MM.1S (cell line): ENCODE results near the gene VAPB.
A peak's percentile ranks its signal among the peaks of the same experiment; 100 is the strongest.

ENCODE experiments used
- DNase-seq: peaks from one replicate; pipeline ENCODE4 v3.0.0-alpha.2; 2015
- H2AFZ ChIP-seq: fragments of 300-600 bp; sonication (generic); 2 replicates; pipeline ENCODE4 v1.6.0; 2016; ENCODE audit warnings: antibody characterized with exemption, low read length
- H3F3A ChIP-seq: fragments of 300-600 bp; sonication (generic); 2 replicates; pipeline ENCODE4 v1.6.1; 2016; ENCODE audit warnings: mild to moderate bottlenecking, antibody characterized with exemption, low read length, moderate library complexity, mixed read lengths; ENCODE audit not compliant: insufficient read depth
- H3K27ac ChIP-seq: fragments of 300-600 bp; sonication (generic); 2 replicates; pipeline ENCODE4 v1.5.1; 2016; ENCODE audit warnings: mild to moderate bottlenecking, low read length
- H3K27me3 ChIP-seq: fragments of 300-600 bp; sonication (generic); replicated peaks from 2 replicates; pipeline ENCODE4 v1.6.0; 2016; ENCODE audit warnings: low read length; ENCODE audit not compliant: insufficient read depth
- H3K36me3 ChIP-seq: fragments of 300-600 bp; sonication (generic); replicated peaks from 2 replicates; pipeline ENCODE4 v1.6.1; 2016; ENCODE audit warnings: mild to moderate bottlenecking, low read length, mixed read lengths; ENCODE audit not compliant: insufficient read depth
- H3K4me1 ChIP-seq: fragments of 300-600 bp; sonication (generic); 2 replicates; pipeline ENCODE4 v1.6.1; 2016; ENCODE audit warnings: low read length, mixed read lengths
- H3K4me2 ChIP-seq: fragments of 300-600 bp; sonication (generic); 2 replicates; pipeline ENCODE4 v1.6.0; 2016; ENCODE audit warnings: low read depth, low read length
- H3K4me3 ChIP-seq: fragments of 300-600 bp; sonication (generic); 2 replicates; pipeline ENCODE4 v1.5.1; 2016; ENCODE audit warnings: low read length, mixed read lengths
- H3K79me2 ChIP-seq: fragments of 300-600 bp; sonication (generic); 2 replicates; pipeline ENCODE4 v1.6.1; 2016; ENCODE audit warnings: mixed run types, low read length, mixed read lengths
- H3K9ac ChIP-seq: fragments of 300-600 bp; sonication (generic); 2 replicates; pipeline ENCODE4 v1.6.1; 2016; ENCODE audit warnings: low read length, mixed read lengths
- H3K9me2 ChIP-seq: fragments of 300-600 bp; sonication (generic); replicated peaks from 2 replicates; pipeline ENCODE4 v1.6.1; 2016; ENCODE audit warnings: mild to moderate bottlenecking, low read length, mixed read lengths; ENCODE audit not compliant: insufficient read depth
- H3K9me3 ChIP-seq: fragments of 300-600 bp; sonication (generic); replicated peaks from 2 replicates; pipeline ENCODE4 v1.6.1; 2016; ENCODE audit warnings: mild to moderate bottlenecking, low read length, mixed read lengths; ENCODE audit not compliant: insufficient read depth
- H4K20me1 ChIP-seq: fragments of 300-600 bp; sonication (generic); 2 replicates; pipeline ENCODE4 v1.6.1; 2016; ENCODE audit warnings: mild to moderate bottlenecking, low read length, moderate library complexity, mixed read lengths; ENCODE audit not compliant: insufficient read depth
- CTCF ChIP-seq: fragments of 300-600 bp; sonication (generic); IDR thresholded peaks from 2 replicates; pipeline ENCODE4 v1.5.1; 2016; ENCODE audit warnings: antibody characterized with exemption, low read length, mixed read lengths
- EZH2 ChIP-seq: fragments of 300-600 bp; sonication (generic); optimal IDR thresholded peaks from 2 replicates; pipeline ENCODE3; 2017; ENCODE audit warnings: low read depth, mild to moderate bottlenecking, antibody characterized with exemption, low read length, mixed read lengths
- EZH2phosphoT487 ChIP-seq: fragments of 300-600 bp; sonication (generic); IDR thresholded peaks from 2 replicates; pipeline ENCODE4 v1.6.1; 2018; ENCODE audit warnings: antibody characterized with exemption, low read length

VAPB gene

DNA sequence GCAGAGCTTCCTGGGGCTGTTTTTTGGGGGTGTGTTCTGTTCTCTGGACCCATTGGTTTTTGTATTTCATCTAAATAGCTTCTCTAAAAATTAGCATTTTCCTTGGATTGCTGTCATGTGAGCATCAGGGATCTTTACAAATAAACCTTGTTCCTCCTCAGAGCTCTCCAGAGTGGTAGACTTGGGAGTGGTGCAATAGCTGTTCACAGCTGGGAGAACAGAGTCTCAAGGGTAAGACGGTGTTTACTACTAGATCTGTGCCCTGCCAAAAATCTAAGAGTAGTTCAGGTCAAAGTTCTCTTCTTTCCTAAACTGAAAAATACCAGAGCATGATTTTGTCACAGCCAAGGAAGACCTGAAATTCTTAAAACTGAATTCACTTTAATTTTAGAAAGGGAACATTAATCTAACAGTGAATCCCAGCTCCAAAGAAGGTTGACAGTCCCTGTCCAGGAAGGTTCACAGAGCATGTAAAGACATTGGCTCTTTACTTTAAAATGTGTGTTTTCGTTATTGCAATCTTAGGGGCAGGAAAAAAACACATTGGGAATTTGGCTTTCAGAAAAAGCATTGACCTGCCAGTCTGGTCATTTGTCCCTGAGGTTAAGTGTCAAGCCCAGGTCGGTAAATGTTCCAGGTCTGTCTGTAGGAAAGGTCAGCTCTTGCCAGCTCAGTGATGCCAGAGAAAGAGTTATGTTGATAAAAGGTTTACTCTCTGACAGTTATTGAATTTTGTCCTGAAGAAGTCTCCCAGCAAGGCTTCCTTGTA lies 43.3 kb downstream of the VAPB start:
- Histone ChIP-seq H3K79me2 (peaks cover 84% of the 10 kb centered on the region), H3K9ac (no peak overlapping the region), H3K9me3 (no peaks in the 10 kb centered on the region), H3K27me3 (no peaks in the 10 kb centered on the region), H2AFZ (no peak overlapping the region), H3K27ac (peak overlapping the region; percentile 28; the same call in 1 of the 2 replicates), H3K36me3 (0 out of 2 replicates have a peak, but pooled peaks cover 4% of the 10 kb centered on the region), H3K4me2 (no peak overlapping the region), H3K4me1 (peaks cover 12% of the 10 kb centered on the region), H3K4me3 (no peak overlapping the region), H3F3A (no peaks in the 10 kb centered on the region), H3K9me2 (no peaks in the 10 kb centered on the region), H4K20me1 (peaks cover 5% of the 10 kb centered on the region; the same call in 1 of the 2 replicates)
- TF ChIP-seq EZH2phosphoT487 (no peak), EZH2 (no peak), CTCF (no peak)
- no peak for DNase-seq

DNA sequence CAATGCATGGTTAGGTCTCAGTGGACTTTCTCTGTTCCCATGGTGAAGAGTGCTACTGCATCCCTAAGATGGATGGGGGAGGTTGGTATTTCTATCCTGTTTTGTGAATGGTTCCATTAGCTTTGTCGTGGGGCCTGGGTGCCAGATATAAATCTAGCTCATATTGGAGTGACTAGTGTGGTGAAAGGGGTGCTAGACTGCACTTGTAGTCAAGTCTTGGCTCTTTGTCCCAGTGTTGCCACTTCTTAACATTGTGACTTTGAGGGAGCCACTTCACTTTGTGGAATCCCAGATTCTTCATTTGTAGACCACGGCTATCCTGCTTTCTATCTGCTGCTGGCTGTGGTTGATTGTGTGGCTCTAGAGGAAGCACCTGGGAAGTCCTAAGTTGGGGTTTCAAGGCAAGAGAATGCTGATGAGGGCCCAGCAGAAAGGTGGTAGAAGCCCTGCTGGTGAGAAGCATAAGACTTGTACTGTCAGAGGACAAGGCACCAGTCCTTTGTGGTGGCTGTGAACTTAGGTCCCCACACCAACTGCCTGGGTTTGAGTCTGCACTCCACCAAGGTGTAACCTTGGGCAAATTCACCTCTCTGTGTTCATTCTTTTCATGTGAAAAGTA lies 44.1 kb downstream of the VAPB start:
- TF ChIP-seq EZH2phosphoT487: no peak
- no peak for TF ChIP-seq CTCF
- no peak for TF ChIP-seq EZH2
- DNase-seq: peak; percentile 51
- 0 out of 2 replicates have a peak, but pooled peaks cover 4% of the 10 kb centered on the region for H3K36me3 ChIP-seq
- H3K4me2 ChIP-seq: no peak overlapping the region
- no peaks in the 10 kb centered on the region for H3K9me2 ChIP-seq
- no peak overlapping the region for H3K9ac ChIP-seq
- H3K79me2 ChIP-seq: peaks cover 86% of the 10 kb centered on the region
- H3K4me1 ChIP-seq: peaks cover 12% of the 10 kb centered on the region
- no peak overlapping the region for H3K4me3 ChIP-seq
- H4K20me1 ChIP-seq: peaks cover 5% of the 10 kb centered on the region; the same call in 1 of the 2 replicates
- H3K27me3 ChIP-seq: no peaks in the 10 kb centered on the region
- no peaks in the 10 kb centered on the region for H3F3A ChIP-seq
- H3K9me3 ChIP-seq: no peaks in the 10 kb centered on the region
- no peak overlapping the region for H2AFZ ChIP-seq
- H3K27ac ChIP-seq: peak overlapping the region; percentile 28; the same call in 1 of the 2 replicates

DNA sequence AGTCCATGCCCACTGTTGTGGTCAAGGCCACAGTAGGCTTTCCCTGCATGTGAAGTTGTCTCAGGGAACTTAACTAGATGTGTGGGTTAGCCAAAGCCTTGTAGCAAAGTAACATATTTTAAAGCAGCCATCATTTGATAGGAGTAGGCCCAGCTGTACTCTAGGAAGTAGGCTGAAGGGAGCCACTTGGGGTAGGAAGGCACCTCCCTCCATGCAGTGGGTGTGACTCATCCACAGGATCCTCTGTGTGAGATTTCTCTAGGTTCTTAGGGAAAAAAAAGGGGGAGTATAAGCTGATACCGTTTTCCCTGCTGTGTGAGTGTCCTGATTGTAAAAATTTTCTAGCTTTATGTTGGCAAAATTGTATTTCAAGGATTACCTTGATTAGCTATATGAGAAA lies 44.7 kb downstream of the VAPB start:
- Histone ChIP-seq H4K20me1 (peaks cover 5% of the 10 kb centered on the region; the same call in 1 of the 2 replicates), H3K27ac (peak overlapping the region; percentile 28; the same call in 1 of the 2 replicates), H3K36me3 (0 out of 2 replicates have a peak, but pooled peaks cover 7% of the 10 kb centered on the region), H3K79me2 (peaks cover 85% of the 10 kb centered on the region), H3K9me3 (no peaks in the 10 kb centered on the region), H3K9me2 (no peaks in the 10 kb centered on the region), H3F3A (no peaks in the 10 kb centered on the region), H3K9ac (no peak overlapping the region), H3K27me3 (no peaks in the 10 kb centered on the region), H3K4me3 (no peak overlapping the region), H3K4me1 (peaks cover 16% of the 10 kb centered on the region), H2AFZ (no peak overlapping the region), H3K4me2 (no peak overlapping the region)
- TF ChIP-seq EZH2phosphoT487: no peak
- no peak for DNase-seq

DNA sequence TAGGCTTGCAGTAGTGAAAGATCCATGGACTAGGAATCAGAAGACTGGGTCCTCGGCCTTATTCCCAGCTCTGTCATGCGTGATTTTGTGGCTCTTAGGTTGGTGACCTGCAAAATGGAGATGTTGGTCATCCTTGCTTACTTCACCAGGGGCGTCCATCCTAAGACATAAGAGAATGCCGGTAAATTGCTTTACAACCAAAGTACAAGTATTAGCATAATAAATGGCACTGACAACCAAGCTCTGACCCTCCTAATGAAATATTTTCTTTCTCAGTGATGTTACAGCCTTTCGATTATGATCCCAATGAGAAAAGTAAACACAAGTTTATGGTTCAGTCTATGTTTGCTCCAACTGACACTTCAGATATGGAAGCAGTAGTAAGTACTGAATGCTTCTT lies 45.3 kb downstream of the VAPB start:
- H3K4me1 ChIP-seq: peaks cover 16% of the 10 kb centered on the region
- 0 out of 2 replicates have a peak, but pooled peaks cover 7% of the 10 kb centered on the region for H3K36me3 ChIP-seq
- H3K27me3 ChIP-seq: no peaks in the 10 kb centered on the region
- H2AFZ ChIP-seq: no peak overlapping the region
- peaks cover 79% of the 10 kb centered on the region for H3K79me2 ChIP-seq
- TF ChIP-seq EZH2 (no peak), EZH2phosphoT487 (no peak), CTCF (no peak)
- H4K20me1 ChIP-seq: peaks cover 5% of the 10 kb centered on the region; the same call in 1 of the 2 replicates
- H3K9ac ChIP-seq: no peak overlapping the region
- H3K4me2 ChIP-seq: no peak overlapping the region
- H3K27ac ChIP-seq: no peak overlapping the region
- DNase-seq: no peak
- H3K9me3 ChIP-seq: no peaks in the 10 kb centered on the region
- no peak overlapping the region for H3K4me3 ChIP-seq
- H3K9me2 ChIP-seq: no peaks in the 10 kb centered on the region
- H3F3A ChIP-seq: no peaks in the 10 kb centered on the region
